Stimulated activated naive B cell treated with anti-CD40 and anti-IgM and Interleukin-4, amounts not matched to agents 10 μg/mL and 1 μg/mL and 100 μg/mL, for 72 hours (primary cell): ENCODE results near the gene DOP1B.

ENCODE experiments used
- ATAC-seq, 2 donors: fragments of 150-1000 bp; cut with Tn5 transposase; replicated peaks; 2 replicates each; pipeline ENCODE4 v1.10.0; 2021; ENCODE audit warnings: moderate library complexity in 1 of 2
- DNase-seq: peaks from one replicate; pipeline ENCODE4 v3.0.0; 2021
- H3K27ac Mint-ChIP-seq: one replicate; pipeline ENCODE4 v1.8.0; 2022; ENCODE audit warnings: mild to moderate bottlenecking, mixed read lengths
- H3K27me3 Mint-ChIP-seq, 2 donors: one replicate each; pipeline ENCODE4 v1.8.0; 2022; ENCODE audit warnings: mixed read lengths in 2 of 2
- H3K36me3 Mint-ChIP-seq, 2 donors: one replicate each; pipeline ENCODE4 v1.8.0; 2022; ENCODE audit warnings: mixed read lengths in 2 of 2, mild to moderate bottlenecking in 1 of 2
- H3K4me1 Mint-ChIP-seq, 2 donors: one replicate each; pipeline ENCODE4 v1.8.0; 2022; ENCODE audit warnings: mixed read lengths in 2 of 2, mild to moderate bottlenecking in 1 of 2
- H3K4me3 Mint-ChIP-seq, 2 donors: one replicate each; pipeline ENCODE4 v1.8.0; 2022; ENCODE audit warnings: mild to moderate bottlenecking in 2 of 2, mixed read lengths in 2 of 2, moderate library complexity in 1 of 2
- H3K9me3 Mint-ChIP-seq, 2 donors: one replicate each; pipeline ENCODE4 v1.8.0; 2022; ENCODE audit warnings: mixed read lengths in 2 of 2, mild to moderate bottlenecking in 1 of 2

DOP1B gene, protein sequence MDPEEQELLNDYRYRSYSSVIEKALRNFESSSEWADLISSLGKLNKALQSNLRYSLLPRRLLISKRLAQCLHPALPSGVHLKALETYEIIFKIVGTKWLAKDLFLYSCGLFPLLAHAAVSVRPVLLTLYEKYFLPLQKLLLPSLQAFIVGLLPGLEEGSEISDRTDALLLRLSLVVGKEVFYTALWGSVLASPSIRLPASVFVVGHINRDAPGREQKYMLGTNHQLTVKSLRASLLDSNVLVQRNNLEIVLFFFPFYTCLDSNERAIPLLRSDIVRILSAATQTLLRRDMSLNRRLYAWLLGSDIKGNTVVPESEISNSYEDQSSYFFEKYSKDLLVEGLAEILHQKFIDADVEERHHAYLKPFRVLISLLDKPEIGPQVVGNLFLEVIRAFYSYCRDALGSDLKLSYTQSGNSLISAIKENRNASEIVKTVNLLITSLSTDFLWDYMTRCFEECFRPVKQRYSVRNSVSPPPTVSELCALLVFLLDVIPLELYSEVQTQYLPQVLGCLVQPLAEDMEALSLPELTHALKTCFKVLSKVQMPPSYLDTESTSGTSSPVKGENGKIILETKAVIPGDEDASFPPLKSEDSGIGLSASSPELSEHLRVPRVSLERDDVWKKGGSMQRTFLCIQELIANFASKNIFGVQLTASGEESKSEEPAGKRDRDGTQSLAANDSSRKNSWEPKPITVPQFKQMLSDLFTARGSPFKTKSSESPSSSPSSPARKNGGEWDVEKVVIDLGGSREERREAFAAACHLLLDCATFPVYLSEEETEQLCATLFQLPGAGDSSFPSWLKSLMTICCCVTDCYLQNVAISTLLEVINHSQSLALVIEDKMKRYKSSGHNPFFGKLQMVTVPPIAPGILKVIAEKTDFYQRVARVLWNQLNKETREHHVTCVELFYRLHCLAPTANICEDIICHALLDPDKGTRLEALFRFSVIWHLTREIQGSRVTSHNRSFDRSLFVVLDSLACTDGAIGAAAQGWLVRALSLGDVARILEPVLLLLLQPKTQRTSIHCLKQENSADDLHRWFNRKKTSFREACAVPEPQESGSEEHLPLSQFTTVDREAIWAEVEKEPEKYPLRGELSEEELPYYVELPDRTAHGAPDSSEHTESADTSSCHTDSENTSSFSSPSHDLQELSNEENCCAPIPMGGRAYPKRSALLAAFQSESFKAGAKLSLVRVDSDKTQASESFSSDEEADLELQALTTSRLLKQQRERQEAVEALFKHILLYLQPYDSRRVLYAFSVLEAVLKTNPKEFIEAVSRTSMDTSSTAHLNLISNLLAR (N-terminal part only)

DNA sequence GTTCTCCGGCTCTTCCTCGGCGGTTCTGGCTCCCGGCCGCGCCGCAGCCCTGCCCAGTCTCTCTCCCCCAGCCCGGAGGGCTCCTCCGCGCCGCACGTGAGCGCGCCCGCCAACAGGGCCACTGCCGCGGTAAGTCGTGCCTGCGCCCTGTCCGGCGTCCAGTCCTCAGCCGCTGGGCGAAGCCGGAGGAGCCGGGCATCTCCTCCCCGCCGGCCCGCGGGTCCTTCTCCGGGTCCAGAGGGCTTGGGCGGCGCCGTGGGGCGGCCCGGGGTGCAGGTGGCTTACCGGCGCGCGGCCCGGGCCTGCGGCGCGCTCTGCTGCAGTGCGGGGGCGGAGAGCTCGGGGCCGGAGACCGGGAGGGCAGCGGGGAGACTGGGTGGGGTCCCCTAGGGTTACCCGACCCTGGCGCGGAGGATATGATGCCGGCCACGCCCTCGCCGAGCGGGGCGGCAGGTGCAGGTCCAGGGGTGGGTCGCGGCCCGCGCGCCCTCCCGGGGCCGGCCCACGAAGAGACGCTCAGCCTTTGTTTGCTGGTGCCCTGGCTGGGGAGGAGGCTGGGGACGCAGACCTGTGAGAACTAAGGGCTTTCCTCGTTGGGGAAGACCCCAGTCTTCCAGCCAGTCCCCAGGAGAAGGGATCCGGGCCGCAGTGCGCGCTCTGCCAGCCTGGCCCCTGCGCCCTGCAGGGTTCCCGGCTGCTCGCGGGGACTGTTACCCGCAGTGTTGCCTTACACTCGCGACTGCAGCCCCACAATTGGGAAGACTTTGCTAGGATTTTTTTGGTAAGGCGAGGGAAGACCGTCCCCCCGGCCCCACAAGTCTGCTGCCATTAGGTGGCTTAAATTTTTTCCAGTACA, at the start of gene DOP1B:
Gene DOP1B, plus strand, starts transcription at position 10 of the 856 bp plus-strand sequence. CDS start 7,910 bp downstream, outside the sequence.
- DNase-seq (no peak), ATAC-seq (peak; percentile 31 to 35)
- Mint-ChIP-seq H3K27ac (peak within 1 kb of the TSS; percentile 88), H3K36me3 (peaks cover 4 to 14% of the 10 kb centered on the region in 2 donors), H3K4me1 (peaks cover 23 to 43% of the 10 kb centered on the region in 2 donors), H3K9me3 (no peaks in the 10 kb centered on the region), H3K27me3 (no peaks in the 10 kb centered on the region), H3K4me3 (peak within 1 kb of the TSS; percentile 85 to 91)

DNA sequence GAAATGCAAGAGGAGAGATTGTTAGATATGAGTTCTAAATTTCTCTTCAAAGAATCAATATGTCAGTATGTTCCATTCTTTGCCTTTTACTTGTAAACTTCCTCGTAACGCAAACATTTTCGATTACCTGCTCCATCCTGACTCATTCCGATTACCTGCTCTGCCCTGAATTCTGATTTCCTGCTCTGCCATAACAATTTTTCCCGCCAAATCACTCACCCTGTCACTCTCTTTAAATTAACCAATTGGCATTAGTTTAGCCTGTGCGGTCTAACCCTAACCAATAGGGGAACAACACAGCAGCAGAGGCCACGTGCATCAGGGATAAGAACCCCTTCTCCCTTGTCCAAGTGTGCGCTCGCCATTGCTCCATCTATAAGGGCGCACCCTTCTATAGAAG, 46.8 kb upstream of the DOP1B start:
- H3K36me3 Mint-ChIP-seq, result no peaks in the 10 kb centered on the region
- no peak overlapping the region for H3K27ac Mint-ChIP-seq
- DNase-seq (no peak), ATAC-seq (no peak)
- H3K4me3 Mint-ChIP-seq, result no peak overlapping the region
- peaks cover 2 to 27% of the 10 kb centered on the region in 2 donors for H3K4me1 Mint-ChIP-seq
- no peaks in the 10 kb centered on the region for H3K9me3 Mint-ChIP-seq
- peaks cover 20 to 32% of the 10 kb centered on the region in 2 donors for H3K27me3 Mint-ChIP-seq

DNA sequence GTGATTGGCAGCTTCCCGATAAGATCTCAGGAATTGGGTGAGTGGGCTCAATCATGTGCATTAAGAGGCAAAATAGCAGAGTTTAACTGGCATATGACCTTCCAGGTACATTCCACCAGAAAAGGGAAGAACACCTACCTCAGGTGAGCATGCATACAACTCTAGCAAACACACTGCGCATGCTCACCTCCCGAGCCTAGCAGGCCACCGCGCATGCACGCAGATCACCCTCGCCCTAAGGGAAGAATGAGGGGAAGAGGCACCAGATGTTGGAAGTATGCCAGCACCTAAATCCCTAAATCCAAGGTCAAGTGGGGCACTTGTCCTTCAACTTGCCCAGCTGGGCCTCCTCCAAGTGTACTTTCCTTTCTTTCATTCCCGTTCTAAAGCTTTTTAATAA, 45.4 kb upstream of the DOP1B start:
- Mint-ChIP-seq H3K36me3 (no peaks in the 10 kb centered on the region), H3K4me3 (no peak overlapping the region), H3K4me1 (peaks cover 3 to 28% of the 10 kb centered on the region in 2 donors), H3K27me3 (peaks cover 7 to 20% of the 10 kb centered on the region in 2 donors), H3K27ac (no peak overlapping the region), H3K9me3 (no peaks in the 10 kb centered on the region)
- ATAC-seq (no peak), DNase-seq (no peak)

DNA sequence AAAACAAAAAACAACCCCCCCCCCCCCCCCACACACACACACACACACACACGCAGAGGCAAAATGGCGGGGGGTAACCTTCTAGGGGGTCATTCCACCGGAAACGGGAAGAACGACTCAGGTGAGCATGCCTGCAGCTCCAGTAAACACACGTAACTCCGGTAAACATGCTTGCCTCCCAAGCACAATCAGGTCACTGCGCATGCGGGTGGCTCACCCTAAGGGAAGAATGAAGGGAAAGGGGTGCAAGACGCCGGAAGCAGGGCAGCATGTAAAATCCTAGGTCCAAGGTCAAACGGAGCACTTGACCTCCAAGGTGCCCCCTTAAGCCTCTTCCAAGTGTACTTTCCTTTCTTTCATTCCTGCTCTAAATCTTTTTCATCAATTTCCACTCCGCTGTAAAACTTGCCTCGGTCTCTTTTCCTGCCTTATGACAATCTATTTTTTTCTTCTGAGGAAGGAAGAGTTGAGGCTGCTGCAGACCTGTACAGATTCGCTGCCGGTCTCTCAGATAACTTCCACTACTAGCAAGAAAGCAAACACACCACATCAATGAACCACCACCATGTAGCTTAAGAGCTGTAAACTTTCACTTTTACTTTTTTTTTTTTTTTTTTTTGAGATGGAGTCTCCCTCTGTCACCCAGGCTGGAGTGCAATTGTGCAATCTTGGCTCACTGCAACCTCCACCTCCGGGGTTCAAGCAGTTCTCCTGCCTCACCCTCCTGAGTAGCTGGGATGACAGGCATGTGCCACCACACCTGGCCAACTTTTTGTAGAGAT, 42.8 kb upstream of the DOP1B start:
- no peak for ATAC-seq
- no peak for DNase-seq
- Mint-ChIP-seq H3K27me3 (peaks cover 0 to 5% of the 10 kb centered on the region in 2 donors), H3K9me3 (peaks cover 0 to 1% of the 10 kb centered on the region in 2 donors), H3K4me3 (peak overlapping the region; percentile 68 to 86), H3K36me3 (no peaks in the 10 kb centered on the region), H3K27ac (peak overlapping the region; percentile 52), H3K4me1 (peaks cover 3 to 28% of the 10 kb centered on the region in 2 donors)

DNA sequence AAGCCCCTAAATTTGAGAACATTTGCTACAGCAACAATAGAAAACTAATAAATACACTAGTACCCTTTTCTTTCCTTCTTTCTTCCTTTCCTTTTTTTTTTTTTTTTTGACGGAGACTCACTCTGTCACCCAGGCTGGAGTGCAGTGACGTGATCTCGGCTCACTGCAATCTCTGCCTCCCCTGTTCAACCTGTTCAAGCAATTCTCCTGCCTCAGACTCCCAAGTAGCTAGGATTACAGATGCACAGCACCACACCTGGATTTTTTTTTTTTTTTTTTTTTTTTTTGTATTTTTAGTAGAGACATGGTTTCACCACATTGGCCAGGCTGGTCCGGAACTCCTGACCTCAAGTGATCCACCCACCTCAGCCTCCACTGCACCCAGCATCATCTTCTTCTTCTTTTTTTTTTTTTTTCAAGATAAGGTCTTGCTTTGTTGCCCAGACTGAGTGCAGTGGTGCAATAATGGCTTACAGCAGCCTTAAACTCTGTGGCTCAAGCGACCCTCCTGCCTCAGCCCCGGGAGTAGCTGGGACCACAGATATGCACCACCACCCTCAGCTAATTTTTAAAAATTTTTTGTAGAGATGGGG, 41.4 kb upstream of the DOP1B start:
- DNase-seq (no peak), ATAC-seq (no peak)
- peaks cover 0 to 1% of the 10 kb centered on the region in 2 donors for H3K9me3 Mint-ChIP-seq
- no peaks in the 10 kb centered on the region for H3K36me3 Mint-ChIP-seq
- no peak overlapping the region for H3K4me3 Mint-ChIP-seq
- H3K27ac Mint-ChIP-seq, result no peak overlapping the region
- H3K4me1 Mint-ChIP-seq, result peaks cover 3 to 28% of the 10 kb centered on the region in 2 donors
- H3K27me3 Mint-ChIP-seq, result peaks cover 0 to 5% of the 10 kb centered on the region in 2 donors

DNA sequence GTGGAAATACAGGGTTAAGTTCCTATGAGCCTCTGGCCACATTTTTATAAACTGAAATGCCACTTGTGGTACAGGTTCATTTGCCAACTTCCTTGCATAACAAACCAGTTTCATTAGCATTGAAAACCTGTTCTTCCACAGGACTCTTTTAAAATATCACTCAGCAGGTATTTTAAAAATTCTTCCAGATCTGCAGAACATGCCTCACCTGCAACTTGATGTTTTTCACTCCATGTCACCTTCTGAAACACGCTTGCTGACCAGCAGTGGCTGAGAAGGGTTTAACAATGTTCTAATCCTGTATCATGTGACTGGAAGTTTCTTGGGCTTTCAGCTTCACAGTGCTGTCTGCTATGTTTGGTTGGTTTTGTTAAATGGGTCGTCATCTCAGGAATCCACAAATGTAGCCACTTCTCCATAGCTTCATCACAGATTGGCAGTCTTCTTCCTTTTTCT, 39.3 kb upstream of the DOP1B start:
- no peaks in the 10 kb centered on the region for H3K36me3 Mint-ChIP-seq
- H3K27ac Mint-ChIP-seq, result no peak overlapping the region
- H3K27me3 Mint-ChIP-seq, result no peaks in the 10 kb centered on the region
- no peak for ATAC-seq
- H3K4me3 Mint-ChIP-seq, result no peak overlapping the region
- DNase-seq, result no peak
- H3K9me3 Mint-ChIP-seq, result peaks cover 0 to 1% of the 10 kb centered on the region in 2 donors
- H3K4me1 Mint-ChIP-seq, result peaks cover 3 to 26% of the 10 kb centered on the region in 2 donors

DNA sequence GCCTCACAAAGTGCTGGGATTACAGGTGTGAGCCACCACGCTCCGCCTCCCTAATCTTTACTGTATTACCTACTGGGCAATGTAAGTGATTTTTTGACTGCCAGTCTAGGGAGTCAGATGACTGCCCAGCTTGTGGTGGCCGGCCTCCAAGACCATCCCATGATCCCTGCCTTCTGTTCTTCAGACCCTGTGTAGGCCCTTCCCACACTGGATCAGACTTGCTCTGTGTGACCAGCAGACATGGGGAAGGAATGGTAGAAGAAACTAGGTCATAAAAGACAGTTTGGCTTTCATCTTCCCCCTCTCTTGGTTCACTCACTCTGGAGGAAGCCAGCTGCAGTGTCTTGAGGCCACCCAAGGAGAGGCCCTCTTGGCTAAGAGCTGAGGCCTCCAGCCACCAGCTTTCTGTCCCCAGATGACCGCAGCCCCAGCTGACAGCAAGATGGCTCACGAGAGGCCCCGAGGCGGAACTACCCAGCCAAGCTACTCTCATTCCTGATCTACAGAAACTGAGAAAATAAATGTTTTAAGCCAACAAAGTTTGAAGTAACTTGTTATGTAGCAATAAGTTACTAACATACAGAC, 36.2 kb upstream of the DOP1B start:
- Mint-ChIP-seq H3K4me3 (no peak overlapping the region), H3K27me3 (no peaks in the 10 kb centered on the region), H3K27ac (no peak overlapping the region), H3K9me3 (peaks cover 0 to 1% of the 10 kb centered on the region in 2 donors), H3K36me3 (no peaks in the 10 kb centered on the region), H3K4me1 (peaks cover 2 to 4% of the 10 kb centered on the region in 2 donors)
- ATAC-seq (no peak), DNase-seq (no peak)

- H3K4me3 Mint-ChIP-seq, result no peak overlapping the region
- H3K9me3 Mint-ChIP-seq, result no peaks in the 10 kb centered on the region
- no peaks in the 10 kb centered on the region for H3K27me3 Mint-ChIP-seq
- no peaks in the 10 kb centered on the region for H3K36me3 Mint-ChIP-seq
- no peak for DNase-seq
- H3K27ac Mint-ChIP-seq, result no peak overlapping the region
- peaks cover 7 to 17% of the 10 kb centered on the region in 2 donors for H3K4me1 Mint-ChIP-seq
- no peak for ATAC-seq
Observed at GRCh38 chr21:36122977-36123376, 33.6 kb upstream of the DOP1B start.

- ATAC-seq (no peak), DNase-seq (no peak)
- no peak overlapping the region for H3K27ac Mint-ChIP-seq
- H3K27me3 Mint-ChIP-seq, result peaks cover 0 to 4% of the 10 kb centered on the region in 2 donors
- peaks cover 11 to 17% of the 10 kb centered on the region in 2 donors for H3K4me1 Mint-ChIP-seq
- no peak overlapping the region for H3K4me3 Mint-ChIP-seq
- no peaks in the 10 kb centered on the region for H3K9me3 Mint-ChIP-seq
- H3K36me3 Mint-ChIP-seq, result no peaks in the 10 kb centered on the region
Observed at GRCh38 chr21:36124395-36124794, 32.2 kb upstream of the DOP1B start.

- peak; percentile 49 to 51 for ATAC-seq
Observed at GRCh38 chr21:36125512-36126207, 31.0 kb upstream of the DOP1B start.

GRCh38 chr21:36126208-36126565, 30.4 kb upstream of the DOP1B start:
- peak overlapping the region; percentile 37 for H3K27ac Mint-ChIP-seq
- no peaks in the 10 kb centered on the region for H3K9me3 Mint-ChIP-seq
- H3K4me1 Mint-ChIP-seq, result peaks cover 15 to 23% of the 10 kb centered on the region in 2 donors
- H3K36me3 Mint-ChIP-seq, result no peaks in the 10 kb centered on the region
- peaks cover 0 to 4% of the 10 kb centered on the region in 2 donors for H3K27me3 Mint-ChIP-seq
- no peak overlapping the region for H3K4me3 Mint-ChIP-seq
- DNase-seq (no peak), ATAC-seq (no peak)

More at GRCh38 chr21:36125512-36126207, 31.0 kb upstream of the DOP1B start:
- H3K27ac Mint-ChIP-seq, result no peak overlapping the region
- no peaks in the 10 kb centered on the region for H3K9me3 Mint-ChIP-seq
- no peak for DNase-seq
- H3K27me3 Mint-ChIP-seq, result peaks cover 0 to 4% of the 10 kb centered on the region in 2 donors
- H3K4me3 Mint-ChIP-seq, result no peak overlapping the region
- peaks cover 14 to 20% of the 10 kb centered on the region in 2 donors for H3K4me1 Mint-ChIP-seq
- H3K36me3 Mint-ChIP-seq, result no peaks in the 10 kb centered on the region
